Stimulated activated CD8-positive, alpha-beta memory T cell treated with anti-CD3 and anti-CD28 coated beads, Interleukin-15, amount 100 ng/mL, for 24 hours (primary cell): ENCODE results near the gene ZNF93.
A peak's percentile ranks its signal among the peaks of the same experiment; 100 is the strongest.
"Not testable (repeated sequence)": the region's sequence is repeated elsewhere in the genome, so short reads cannot be mapped to it uniquely, and the experiment has no call there.

Source experiments
- DNase-seq: peaks from one replicate; pipeline ENCODE4 v3.0.0-alpha.2; 2020; ENCODE audit warnings: low read depth

ZNF93 gene

DNA sequence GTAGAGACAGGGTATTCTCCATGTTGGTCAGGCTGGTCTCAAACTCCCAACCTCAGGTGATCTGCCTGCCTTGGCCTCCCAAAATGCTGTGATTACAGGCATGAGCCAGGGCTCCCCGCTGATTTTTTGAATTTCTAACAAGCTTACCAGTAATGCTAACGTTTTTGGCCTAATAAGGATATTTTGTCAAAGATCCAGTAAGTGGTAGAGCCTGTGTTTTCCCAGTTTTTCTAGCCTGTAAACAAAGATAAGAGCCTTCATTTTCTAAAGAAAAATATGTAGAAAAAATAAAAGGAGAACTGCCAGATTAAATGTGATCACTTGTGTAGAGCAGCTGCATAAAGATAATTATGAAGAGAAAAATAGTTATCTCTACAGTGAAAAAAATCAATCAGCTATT is 37.7 kb downstream of the ZNF93 start:
- no peak for DNase-seq

DNA sequence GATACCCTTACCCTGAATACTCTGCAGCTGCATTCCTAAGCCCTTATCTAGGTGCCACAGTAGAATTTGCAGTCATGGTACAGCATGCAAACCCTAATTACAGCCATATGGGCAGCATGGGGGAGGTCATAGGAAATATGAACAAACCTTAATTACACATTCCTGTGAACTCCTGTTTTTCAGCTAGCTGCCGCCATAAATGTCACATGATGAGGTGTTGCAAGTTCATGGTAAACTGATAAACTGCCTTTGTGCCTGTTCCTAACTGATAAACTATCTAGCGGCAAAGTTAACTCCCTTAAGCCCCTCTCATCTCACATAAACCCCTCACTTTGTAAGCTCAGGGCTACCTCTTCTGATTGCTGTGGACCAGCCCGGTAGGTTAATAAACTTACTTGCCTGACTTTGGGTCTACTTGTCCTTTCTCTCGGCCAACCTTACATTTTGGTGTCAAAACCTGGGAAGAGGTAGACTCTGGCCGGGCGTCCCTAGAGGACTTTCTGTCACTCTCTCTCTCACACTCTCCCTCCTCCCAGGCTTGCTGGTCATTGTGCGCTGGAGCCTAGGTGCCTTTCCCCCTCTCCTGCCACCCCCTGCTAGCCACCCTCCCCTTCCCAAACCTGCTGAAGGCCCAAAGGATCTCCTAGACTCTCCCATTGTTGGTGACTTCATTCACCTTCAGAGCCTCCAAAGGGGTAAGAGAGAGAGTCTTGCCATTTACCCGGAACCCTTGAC is 43.3 kb downstream of the ZNF93 start:
- DNase-seq = no peak

- no peak for DNase-seq
These were observed 43.8 kb downstream of the ZNF93 start for GRCh38 chr19:19944583-19944880.

DNA sequence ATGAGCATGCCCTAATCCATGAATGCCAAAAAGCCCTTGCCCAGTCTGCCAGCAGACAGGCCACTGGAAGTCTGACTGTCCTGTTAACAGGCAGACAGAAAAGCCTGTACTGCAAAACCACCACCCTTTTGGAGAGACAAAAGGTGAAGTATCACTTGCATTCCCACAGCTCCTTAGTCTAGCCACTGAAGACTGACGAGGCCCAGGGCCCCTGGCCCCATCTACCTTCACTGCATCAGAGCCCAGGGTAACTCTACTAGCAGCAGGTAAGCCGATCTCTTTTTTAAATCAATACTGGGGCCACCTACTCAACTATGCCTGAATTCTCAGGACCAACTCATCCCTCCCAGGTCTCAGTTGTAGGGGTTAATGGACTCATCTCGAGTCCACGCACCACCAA is 45.5 kb downstream of the ZNF93 start:
- DNase-seq = no peak

DNA sequence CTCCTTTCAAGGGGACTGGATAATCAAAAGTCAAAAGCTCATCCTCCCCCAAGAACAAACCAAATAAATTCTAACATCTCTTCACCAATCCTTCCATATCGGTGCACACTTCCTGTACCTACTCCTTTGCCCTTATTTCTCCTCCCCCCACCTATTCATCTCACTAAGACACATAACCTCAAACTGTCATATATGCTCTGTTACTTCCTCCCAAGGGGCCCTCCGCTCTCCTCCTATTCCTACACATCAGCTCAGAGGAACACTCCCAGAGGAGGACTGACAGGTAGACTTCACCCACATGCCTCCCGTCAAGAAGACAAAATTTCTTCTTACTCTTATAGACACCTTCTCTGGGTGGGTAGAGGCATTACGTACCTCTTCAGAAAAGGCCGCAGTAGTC is 48.1 kb downstream of the ZNF93 start:
- no peak for DNase-seq

GRCh38 chr19:19955208-19955607 is 54.5 kb downstream of the ZNF93 start:
- no peak for DNase-seq

GRCh38 chr19:19956434-19957075 is 55.8 kb downstream of the ZNF93 start:
- DNase-seq = no peak

DNA sequence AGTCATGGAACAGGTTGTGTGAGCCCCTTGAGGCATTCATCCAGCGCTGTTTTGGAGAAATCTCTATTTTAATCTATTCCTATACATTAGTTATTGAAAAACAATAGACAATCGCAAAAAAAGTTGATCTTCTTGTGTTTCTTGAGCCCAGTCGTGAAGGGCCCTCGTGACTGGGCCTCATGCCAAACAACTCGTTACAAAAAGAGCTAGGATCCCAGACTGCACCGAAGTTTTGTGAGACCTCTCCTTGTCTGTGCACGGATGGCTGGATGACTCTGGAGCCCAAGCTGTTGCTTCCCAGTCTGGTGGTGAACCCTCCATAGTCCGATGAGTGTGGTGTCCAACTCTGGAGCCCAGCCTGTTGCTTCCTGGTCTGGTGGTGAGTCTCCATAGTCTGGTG is 57.0 kb downstream of the ZNF93 start:
- DNase-seq = not testable (repeated sequence)

DNA sequence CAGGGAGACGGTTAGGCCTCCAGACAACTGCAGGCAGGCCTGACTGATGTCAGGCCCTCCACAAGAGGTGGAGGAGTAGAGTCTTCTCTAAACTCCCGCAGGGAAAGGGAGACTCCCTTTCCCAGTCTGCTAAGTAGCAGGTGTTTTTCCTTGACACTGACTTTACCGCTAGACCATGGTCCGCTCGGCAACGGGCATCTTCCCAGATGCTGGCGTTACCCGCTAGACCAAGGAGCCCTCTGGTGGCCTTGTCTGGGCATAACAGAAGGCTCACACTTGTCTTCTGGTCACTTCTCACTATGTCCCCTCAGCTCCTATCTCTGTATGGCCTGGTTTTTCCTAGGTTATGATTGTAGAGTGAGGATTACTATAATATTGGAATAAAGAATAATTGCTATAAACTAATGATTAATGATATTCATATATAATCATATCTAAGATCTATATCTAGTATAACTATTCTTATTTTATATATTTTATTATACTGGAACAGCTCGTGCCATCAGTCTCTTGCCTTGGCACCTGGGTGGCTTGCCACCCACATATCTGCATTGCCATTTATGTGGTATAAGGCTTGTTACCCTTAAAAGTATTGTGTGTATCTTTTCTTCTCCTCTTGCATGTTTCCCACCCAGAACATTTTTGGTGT is 58.5 kb downstream of the ZNF93 start:
- peak; percentile 6 for DNase-seq

- DNase-seq = no peak
These were observed 63.7 kb downstream of the ZNF93 start for GRCh38 chr19:19964416-19964815.

GRCh38 chr19:19966126-19966525 is 65.4 kb downstream of the ZNF93 start:
- DNase-seq = not testable (repeated sequence)

- no peak for DNase-seq
These were observed 66.1 kb downstream of the ZNF93 start for GRCh38 chr19:19966862-19967261.
